Choroid plexus epithelial cell (primary cell): ENCODE results near the gene ADARB2.

Experiments
- DNase-seq: peaks from one replicate; pipeline ENCODE4 v3.0.0-alpha.2; 2010; ENCODE audit warnings: low read depth
- H3K4me3 ChIP-seq: 2 replicates; pipeline ENCODE4 v1.5.1; 2011; ENCODE audit warnings: low read depth, mild to moderate bottlenecking, control low read depth, low read length, moderate library complexity
- TF ChIP-seq, protein P1 (sequence below): conservative IDR thresholded peaks from 2 replicates; pipeline ENCODE4 v1.5.1; 2011; ENCODE audit warnings: low read depth, mild to moderate bottlenecking, control low read depth, inconsistent platforms, low read length, moderate library complexity

The ADARB2 gene

DNA sequence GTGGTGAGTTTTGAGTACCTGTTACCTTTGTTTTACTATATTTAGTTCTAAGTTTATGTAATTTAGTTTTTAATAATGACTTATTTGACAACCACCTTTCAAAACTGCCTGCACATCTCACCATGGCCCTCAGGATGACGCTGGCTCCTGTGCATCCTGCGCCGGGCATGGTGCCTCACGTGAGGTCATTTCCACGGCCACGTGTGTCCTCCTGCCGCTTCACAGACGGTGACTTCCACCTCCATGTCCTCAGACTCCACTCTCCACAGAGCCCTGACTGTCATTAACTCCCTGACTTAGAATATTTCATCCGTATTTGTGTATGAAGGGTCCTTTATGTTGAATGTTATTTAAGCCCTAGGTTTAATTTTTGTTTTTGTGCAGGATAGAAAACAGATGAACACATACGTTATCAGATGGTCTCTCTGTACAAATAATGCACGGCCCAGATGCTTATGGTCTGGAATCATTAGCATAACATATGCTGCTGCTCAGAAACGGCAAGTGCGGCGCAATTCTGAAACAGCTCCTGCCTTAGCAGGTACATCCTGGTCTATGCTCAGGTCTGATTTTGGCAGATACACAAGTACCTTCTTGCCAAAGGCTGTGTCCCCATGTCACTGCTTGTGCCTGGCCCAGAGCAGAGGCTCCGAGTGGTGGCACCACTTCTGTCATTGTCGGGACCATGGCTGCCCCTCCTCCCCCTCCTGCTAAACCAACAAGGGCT, 525.3 kb downstream of the ADARB2 start:
- TF ChIP-seq, protein P1, sequence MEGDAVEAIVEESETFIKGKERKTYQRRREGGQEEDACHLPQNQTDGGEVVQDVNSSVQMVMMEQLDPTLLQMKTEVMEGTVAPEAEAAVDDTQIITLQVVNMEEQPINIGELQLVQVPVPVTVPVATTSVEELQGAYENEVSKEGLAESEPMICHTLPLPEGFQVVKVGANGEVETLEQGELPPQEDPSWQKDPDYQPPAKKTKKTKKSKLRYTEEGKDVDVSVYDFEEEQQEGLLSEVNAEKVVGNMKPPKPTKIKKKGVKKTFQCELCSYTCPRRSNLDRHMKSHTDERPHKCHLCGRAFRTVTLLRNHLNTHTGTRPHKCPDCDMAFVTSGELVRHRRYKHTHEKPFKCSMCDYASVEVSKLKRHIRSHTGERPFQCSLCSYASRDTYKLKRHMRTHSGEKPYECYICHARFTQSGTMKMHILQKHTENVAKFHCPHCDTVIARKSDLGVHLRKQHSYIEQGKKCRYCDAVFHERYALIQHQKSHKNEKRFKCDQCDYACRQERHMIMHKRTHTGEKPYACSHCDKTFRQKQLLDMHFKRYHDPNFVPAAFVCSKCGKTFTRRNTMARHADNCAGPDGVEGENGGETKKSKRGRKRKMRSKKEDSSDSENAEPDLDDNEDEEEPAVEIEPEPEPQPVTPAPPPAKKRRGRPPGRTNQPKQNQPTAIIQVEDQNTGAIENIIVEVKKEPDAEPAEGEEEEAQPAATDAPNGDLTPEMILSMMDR = no peak
- DNase-seq = no peak
- no peak overlapping the region for H3K4me3 ChIP-seq

DNA sequence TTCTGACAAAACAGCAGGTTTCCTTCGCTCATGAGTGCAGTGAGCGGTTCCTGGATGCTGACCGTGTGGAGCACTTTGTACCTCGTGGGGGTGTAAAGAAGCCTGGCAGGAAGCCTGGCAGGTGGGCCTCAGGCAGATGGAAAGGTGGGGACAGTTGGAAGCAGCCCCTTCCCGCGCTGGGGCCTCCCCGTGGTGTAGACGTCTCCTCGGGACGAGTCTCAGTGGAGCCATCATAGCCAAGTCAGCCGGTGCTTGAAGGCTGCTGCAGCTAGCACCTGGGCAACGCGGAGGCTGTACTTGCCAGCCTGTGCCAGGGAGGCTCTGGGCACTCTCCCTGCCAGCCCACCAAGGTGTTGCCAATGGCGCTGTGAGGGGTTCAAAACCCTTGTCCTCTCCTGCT, 526.7 kb downstream of the ADARB2 start:
- H3K4me3 ChIP-seq = no peak overlapping the region
- DNase-seq = no peak
- TF ChIP-seq, protein P1 = no peak

DNA sequence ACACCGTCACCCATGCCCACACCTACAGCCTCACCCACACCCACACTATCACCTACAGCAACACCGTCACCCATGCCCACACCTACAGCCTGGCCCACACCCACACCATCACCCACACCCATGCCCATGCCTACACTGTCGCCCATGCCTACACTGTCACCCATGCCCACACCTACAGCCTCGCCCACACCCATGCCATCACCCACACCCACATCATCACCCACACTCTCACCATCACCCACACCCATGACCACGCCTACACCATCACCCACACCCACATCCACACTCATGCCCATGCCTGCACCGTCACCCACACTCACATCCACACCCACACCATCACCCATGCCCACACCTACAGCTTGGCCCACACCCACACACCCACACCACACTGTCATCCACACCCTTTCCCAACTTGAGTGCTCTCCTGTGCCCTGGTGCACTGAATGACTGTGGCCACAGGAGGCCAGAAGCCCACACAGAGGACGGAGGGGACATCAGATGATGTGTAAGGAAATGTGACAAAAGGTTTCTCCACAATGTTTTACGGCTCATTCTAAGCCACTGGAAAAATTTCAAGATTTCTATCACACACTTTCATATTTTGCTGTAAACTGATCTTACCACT, 527.9 kb downstream of the ADARB2 start:
- no peak for DNase-seq
- no peak overlapping the region for H3K4me3 ChIP-seq
- TF ChIP-seq, protein P1 = no peak

DNA sequence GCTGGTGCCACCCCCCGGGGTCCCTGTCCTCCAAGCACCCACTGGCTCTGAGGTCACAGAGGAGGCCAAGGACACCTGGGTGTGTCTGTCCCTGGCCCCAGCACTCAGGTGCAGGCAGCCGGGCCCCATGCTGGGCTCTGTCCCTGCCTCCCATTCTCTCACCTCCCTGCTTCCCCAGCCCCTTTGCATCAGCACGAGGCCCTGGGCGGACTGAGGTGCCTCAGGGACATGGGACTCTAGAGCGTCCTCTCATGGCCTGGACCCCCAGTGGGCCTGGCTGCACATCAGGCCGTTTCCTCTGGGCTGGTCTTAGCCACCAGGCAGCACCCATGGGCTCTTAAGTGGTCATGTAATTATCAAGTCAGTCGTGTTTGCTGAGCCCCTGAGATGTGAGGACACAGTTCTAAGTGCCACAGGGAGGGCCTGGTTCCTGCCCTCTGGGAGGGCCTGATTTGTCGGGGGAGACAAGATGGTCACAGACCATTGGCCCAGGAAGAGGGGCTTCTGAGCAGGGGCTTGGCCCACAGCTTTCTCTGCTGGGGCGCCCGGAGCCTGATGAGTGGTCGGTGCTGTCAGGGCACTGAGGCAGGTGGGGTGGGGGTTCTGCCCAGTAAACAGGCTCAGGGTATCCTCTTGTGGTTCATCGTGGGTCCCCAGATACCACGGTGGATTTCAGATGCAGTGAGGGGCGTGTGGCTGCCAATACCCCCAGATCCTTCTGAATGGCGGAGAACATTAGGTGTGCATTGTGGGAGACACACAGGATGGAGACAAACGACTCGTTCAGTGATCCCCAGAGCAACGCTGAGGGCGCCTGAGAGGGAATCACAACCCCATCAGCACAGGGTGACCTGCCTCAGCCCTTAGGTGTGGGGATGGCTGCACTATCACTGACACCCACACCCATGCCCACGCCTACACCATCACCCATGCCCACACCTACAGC, 528.7 kb downstream of the ADARB2 start:
- no peak overlapping the region for H3K4me3 ChIP-seq
- TF ChIP-seq, protein P1 = no peak
- DNase-seq = no peak

DNA sequence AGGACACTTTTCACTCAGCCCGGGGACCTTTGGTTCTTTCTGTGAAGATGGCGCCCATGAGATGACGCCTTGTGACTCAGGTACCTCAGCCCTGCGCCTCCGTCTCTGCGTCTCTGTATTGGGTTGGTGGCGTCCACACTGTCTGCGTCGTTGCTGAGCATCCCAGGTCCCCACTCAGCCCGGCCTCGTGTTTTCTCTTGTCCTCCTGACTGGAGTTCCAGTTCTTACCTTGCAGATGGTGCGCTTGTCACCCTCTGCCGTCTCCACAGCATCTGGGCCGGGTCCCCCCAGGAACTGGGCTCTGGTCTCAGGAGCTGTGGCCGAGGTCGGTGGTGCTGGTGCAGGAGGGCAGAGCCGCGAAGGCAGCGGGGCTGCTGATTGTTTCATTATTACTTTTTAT, 530.7 kb downstream of the ADARB2 start:
- no peak for DNase-seq
- TF ChIP-seq, protein P1 = no peak
- H3K4me3 ChIP-seq = no peak overlapping the region

DNA sequence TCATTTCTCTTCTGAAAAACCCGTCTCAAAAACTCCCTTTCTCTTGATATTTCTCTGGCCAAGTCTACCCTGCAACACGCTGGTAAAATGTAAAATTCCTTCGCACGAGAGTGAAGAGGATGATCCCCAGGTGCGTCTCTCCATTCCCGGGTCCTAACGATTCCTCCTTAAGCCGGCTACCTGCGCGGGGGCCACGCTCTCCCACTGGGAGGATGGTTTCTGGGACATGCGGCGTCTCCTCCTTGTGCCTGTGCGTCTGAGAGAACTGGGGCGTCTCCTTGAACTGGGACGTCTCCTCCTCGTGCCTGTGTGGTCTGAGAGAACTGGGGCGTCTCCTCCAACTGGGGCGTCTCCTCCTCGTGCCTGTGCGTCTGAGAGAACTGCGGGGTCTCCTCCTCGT, 531.2 kb downstream of the ADARB2 start:
- TF ChIP-seq, protein P1 = no peak
- no peak for DNase-seq
- H3K4me3 ChIP-seq = no peak overlapping the region
